Neural progenitor cell (in vitro differentiated cells): ENCODE results near the gene MINDY3.

Source experiments
- EZH2 ChIP-seq: fragments of 200-600 bp; sonication (generic); IDR thresholded peaks from 2 replicates; pipeline ENCODE4 v1.6.1; 2017; ENCODE audit warnings: antibody characterized with exemption, mild to moderate bottlenecking, moderate library complexity
- EZH2phosphoT487 ChIP-seq: fragments of 200-600 bp; sonication (generic); IDR thresholded peaks from 2 replicates; pipeline ENCODE4 v1.6.1; 2017; ENCODE audit warnings: antibody characterized with exemption
- TF ChIP-seq, protein P1 (sequence below): fragments of 200-600 bp; sonication (generic); IDR thresholded peaks from 2 replicates; pipeline ENCODE4 v1.5.1; 2017; ENCODE audit warnings: antibody characterized with exemption, mild to moderate bottlenecking

DNA sequence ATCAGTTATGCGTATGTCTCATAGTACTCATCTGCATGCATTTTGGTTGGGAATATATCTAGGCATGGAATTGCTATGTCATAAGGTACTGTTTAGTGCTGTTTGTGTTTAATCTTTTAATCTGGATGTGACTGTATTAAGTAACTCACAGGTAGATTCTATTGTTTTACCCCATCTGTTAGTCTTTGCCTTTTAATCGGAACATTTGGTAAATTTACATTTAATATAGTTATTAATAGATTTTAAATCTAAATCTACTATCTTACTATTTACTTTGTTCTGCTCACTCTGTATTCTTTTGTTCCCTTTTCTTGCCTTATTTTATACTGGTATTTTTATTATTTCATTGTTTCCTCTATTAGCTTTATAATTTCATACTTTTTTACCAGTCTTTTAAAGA is 130.0 kb downstream of the MINDY3 start:
- TF ChIP-seq, protein P1, sequence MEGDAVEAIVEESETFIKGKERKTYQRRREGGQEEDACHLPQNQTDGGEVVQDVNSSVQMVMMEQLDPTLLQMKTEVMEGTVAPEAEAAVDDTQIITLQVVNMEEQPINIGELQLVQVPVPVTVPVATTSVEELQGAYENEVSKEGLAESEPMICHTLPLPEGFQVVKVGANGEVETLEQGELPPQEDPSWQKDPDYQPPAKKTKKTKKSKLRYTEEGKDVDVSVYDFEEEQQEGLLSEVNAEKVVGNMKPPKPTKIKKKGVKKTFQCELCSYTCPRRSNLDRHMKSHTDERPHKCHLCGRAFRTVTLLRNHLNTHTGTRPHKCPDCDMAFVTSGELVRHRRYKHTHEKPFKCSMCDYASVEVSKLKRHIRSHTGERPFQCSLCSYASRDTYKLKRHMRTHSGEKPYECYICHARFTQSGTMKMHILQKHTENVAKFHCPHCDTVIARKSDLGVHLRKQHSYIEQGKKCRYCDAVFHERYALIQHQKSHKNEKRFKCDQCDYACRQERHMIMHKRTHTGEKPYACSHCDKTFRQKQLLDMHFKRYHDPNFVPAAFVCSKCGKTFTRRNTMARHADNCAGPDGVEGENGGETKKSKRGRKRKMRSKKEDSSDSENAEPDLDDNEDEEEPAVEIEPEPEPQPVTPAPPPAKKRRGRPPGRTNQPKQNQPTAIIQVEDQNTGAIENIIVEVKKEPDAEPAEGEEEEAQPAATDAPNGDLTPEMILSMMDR: no peak
- TF ChIP-seq EZH2: no peak
- no peak for TF ChIP-seq EZH2phosphoT487
